Thoracic aorta (tissue), 2 donors: ENCODE measurements around the gene RNF43. TPM values are rescaled to one million over a fixed set of nuclear protein-coding genes. Genes with fewer than 3 reads are reported as not detected.

Source experiments
- ATAC-seq: fragments of 150-250 bp; one replicate; pipeline ENCODE4 v1.8.0; 2017; ENCODE audit warnings: low read depth; ENCODE audit not compliant: insufficient number of reproducible peaks, low FRiP score
- DNase-seq: peaks from one replicate; pipeline ENCODE4 v3.0.0-alpha.2; 2020; ENCODE audit warnings: low spot score
- H3K27ac ChIP-seq, 2 donors: fragments of 200-600 bp; sonication (generic); 1 replicate in 1 of 2; 2 replicates in 1 of 2; pipeline ENCODE4 v1.5.1; 2016; ENCODE audit warnings: mild to moderate bottlenecking in 2 of 2, moderate library complexity in 2 of 2
- H3K27me3 ChIP-seq: fragments of 200-600 bp; sonication (generic); replicated peaks from 2 replicates; pipeline ENCODE4 v1.6.0; 2016; ENCODE audit warnings: mild to moderate bottlenecking; ENCODE audit not compliant: insufficient read depth
- H3K36me3 ChIP-seq: fragments of 200-600 bp; sonication (generic); one replicate; pipeline ENCODE4 v1.5.1; 2016
- H3K4me1 ChIP-seq, 2 donors: fragments of 200-600 bp; sonication (generic); 1 replicate in 1 of 2; 2 replicates in 1 of 2; pipeline versions ENCODE4 v1.5.1 to v1.6.0; 2016; ENCODE audit warnings: low read depth in 2 of 2, mild to moderate bottlenecking in 1 of 2; ENCODE audit not compliant: control insufficient read depth in 1 of 2
- H3K4me3 ChIP-seq: fragments of 200-600 bp; sonication (generic); 2 replicates; pipeline ENCODE4 v1.5.1; 2016; ENCODE audit warnings: mild to moderate bottlenecking
- H3K9me3 ChIP-seq: fragments of 200-600 bp; sonication (generic); 2 replicates; pipeline ENCODE4 v1.5.1; 2016
- CTCF ChIP-seq: fragments of 200-600 bp; sonication (generic); IDR thresholded peaks from one replicate; pipeline ENCODE4 v1.5.1; 2019; ENCODE audit warnings: antibody characterized with exemption
- total RNA-seq, 2 donors: library from RNA; depleted of rRNA; stranded (reverse); fragments of >200 nt; gene quantifications; one replicate each; pipeline versions ENCODE4 v1.1.0 to v1.2.3, GENCODE V29; 2016

Gene RNF43
- total RNA-seq, 2 donors from 2014 or later, result under 0.01 to 0.49 TPM

- H3K27me3 ChIP-seq, result no peaks in the 10 kb centered on the region
- no peak for TF ChIP-seq CTCF
- no peak overlapping the region for H3K27ac ChIP-seq
- ATAC-seq (no peak), DNase-seq (no peak)
- no peak overlapping the region for H3K4me3 ChIP-seq
- H3K36me3 ChIP-seq, result no peaks in the 10 kb centered on the region
- H3K4me1 ChIP-seq, result no peaks in the 10 kb centered on the region
- H3K9me3 ChIP-seq, result no peaks in the 10 kb centered on the region
Observed at GRCh38 chr17:58413684-58414083, 3.6 kb downstream of the RNF43 start.

- H3K4me3 ChIP-seq, result no peak overlapping the region
- H3K27me3 ChIP-seq, result no peaks in the 10 kb centered on the region
- no peaks in the 10 kb centered on the region for H3K4me1 ChIP-seq
- no peaks in the 10 kb centered on the region for H3K9me3 ChIP-seq
- no peaks in the 10 kb centered on the region for H3K36me3 ChIP-seq
- no peak for ATAC-seq
- no peak overlapping the region for H3K27ac ChIP-seq
- no peak for DNase-seq
- no peak for TF ChIP-seq CTCF
Observed at GRCh38 chr17:58412961-58413586, 4.3 kb downstream of the RNF43 start.

- no peaks in the 10 kb centered on the region for H3K27me3 ChIP-seq
- no peak for TF ChIP-seq CTCF
- no peak overlapping the region for H3K27ac ChIP-seq
- H3K4me1 ChIP-seq, result no peaks in the 10 kb centered on the region
- DNase-seq, result no peak
- no peaks in the 10 kb centered on the region for H3K9me3 ChIP-seq
- no peak overlapping the region for H3K4me3 ChIP-seq
- H3K36me3 ChIP-seq, result no peaks in the 10 kb centered on the region
- ATAC-seq, result no peak
Observed at GRCh38 chr17:58412064-58412703, 5.2 kb downstream of the RNF43 start.

GRCh38 chr17:58411408-58411894, 5.9 kb downstream of the RNF43 start:
- H3K27me3 ChIP-seq, result no peaks in the 10 kb centered on the region
- H3K9me3 ChIP-seq, result no peaks in the 10 kb centered on the region
- H3K36me3 ChIP-seq, result no peaks in the 10 kb centered on the region
- no peak for TF ChIP-seq CTCF
- H3K4me3 ChIP-seq, result no peak overlapping the region
- no peak for ATAC-seq
- no peaks in the 10 kb centered on the region for H3K4me1 ChIP-seq
- DNase-seq, result no peak
- no peak overlapping the region for H3K27ac ChIP-seq

GRCh38 chr17:58410714-58411407, 6.5 kb downstream of the RNF43 start:
- H3K36me3 ChIP-seq, result no peaks in the 10 kb centered on the region
- TF ChIP-seq CTCF, result no peak

More at GRCh38 chr17:58410714-58411407, 6.5 kb downstream of the RNF43 start:
- no peaks in the 10 kb centered on the region for H3K27me3 ChIP-seq
- no peaks in the 10 kb centered on the region for H3K4me1 ChIP-seq
- DNase-seq (no peak), ATAC-seq (no peak)
- H3K9me3 ChIP-seq, result no peaks in the 10 kb centered on the region
- H3K4me3 ChIP-seq, result no peak overlapping the region
- H3K27ac ChIP-seq, result no peak overlapping the region
